Measurements from ENCODE around the gene LAMB4.

DNA sequence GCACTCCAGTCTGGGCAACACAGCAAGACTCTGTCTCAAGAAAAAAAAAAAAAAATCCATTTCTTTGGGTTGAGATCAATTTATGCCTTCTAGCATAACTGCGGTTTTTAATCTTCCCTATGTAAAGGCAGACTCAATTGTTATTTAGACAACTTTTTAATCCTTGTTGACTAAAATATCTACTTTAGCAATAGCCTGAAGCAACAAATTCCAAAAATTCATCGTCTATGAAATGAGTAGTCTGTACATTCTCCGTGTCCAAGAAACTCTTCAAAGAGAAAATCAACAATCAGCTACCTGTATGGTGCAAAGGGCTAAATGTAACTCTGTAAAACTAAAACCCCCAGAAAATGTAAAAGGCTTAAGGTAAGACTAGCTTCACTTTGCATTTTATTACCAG, 150.0 kb downstream of the LAMB4 start:
- TF ChIP-seq, protein P1, sequence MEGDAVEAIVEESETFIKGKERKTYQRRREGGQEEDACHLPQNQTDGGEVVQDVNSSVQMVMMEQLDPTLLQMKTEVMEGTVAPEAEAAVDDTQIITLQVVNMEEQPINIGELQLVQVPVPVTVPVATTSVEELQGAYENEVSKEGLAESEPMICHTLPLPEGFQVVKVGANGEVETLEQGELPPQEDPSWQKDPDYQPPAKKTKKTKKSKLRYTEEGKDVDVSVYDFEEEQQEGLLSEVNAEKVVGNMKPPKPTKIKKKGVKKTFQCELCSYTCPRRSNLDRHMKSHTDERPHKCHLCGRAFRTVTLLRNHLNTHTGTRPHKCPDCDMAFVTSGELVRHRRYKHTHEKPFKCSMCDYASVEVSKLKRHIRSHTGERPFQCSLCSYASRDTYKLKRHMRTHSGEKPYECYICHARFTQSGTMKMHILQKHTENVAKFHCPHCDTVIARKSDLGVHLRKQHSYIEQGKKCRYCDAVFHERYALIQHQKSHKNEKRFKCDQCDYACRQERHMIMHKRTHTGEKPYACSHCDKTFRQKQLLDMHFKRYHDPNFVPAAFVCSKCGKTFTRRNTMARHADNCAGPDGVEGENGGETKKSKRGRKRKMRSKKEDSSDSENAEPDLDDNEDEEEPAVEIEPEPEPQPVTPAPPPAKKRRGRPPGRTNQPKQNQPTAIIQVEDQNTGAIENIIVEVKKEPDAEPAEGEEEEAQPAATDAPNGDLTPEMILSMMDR (IDR thresholded peaks at IDR 0.05) = no peak
- no peak for TF ChIP-seq POLR2A (IDR thresholded peaks at IDR 0.05)
